Measurements from ENCODE around the gene FAM184B.

The FAM184B gene

DNA sequence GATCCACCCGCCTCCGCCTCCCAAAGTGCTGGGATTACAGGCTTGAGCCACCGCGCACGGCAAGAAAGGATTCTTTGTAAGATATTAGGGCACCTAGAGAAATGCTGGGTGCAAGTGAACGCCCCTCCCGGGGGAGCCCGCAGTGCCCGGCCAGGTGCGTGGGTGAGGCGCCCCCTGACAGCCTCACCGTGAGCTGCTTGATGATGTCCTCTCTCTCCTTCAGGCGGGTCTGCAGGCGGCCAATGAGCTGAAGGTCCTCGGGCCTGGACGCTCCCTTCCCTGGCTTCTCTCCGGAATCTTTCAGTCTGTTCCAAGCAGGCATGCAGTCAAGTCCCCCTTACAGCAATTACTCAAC lies 145.1 kb downstream of the FAM184B start:
- DNase-seq (ENCODE audit: low read depth in 2 of 2) = no peak

DNA sequence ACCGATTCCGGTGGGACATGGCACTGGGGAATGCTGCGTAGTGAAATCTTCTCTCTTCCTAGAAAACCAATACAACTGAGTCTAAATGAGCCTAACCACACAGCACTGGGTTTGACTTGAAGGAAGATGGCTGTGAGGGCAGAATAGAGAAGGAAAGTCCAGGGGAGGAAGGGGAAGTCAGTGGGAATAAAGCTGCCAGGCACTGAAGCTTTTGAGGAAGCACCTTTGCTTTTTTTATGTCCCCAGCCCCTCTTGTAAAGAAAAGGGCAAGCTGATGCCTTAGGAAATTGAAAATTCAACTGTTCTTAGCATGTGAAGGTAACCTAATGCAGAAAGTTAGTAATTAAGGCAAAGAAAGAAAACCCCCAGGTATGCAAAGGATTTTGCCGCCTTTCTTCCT lies 146.4 kb downstream of the FAM184B start:
- no peak for DNase-seq (ENCODE audit: low read depth in 2 of 2)

DNA sequence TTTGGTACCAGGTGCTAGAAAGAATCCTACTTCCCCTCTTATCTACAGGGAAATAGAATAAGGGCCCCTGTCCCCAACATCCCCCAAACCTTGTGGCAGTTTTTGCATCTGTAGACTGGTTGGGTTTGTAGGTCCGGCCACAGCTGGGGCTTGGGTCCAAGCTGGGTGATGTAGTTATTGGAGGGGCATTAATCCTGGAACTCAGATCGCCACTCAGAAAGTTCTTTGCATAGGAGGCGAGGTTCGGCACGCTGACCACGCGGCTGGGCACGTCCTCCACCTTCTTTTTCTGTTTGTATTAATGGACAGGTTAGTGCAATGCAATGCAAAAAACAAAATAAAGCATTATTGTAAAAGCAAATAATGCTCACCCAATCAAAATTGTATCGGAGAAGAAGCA lies 147.8 kb downstream of the FAM184B start:
- DNase-seq (ENCODE audit: low read depth in 2 of 2) = no peak

DNA sequence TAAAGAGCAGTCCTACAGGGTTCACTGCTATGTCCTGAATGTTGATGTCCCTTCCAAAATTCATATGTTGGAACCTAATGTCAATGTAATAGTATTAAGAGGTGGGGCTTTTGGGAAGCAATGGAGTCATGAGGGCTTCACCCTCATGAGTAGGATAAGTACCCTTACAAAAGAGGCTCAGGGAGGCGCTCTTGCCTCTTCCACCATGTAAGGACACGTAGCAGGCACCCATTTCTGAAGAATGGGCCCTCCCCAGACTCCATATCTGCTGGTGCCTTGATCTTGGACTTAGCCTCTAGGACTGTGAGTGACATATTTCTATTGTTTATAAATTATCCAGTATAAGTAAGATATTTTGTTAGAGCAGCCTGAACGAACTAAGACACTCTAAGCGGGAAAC lies 151.2 kb downstream of the FAM184B start:
- DNase-seq (ENCODE audit: low read depth in 2 of 2) = no peak

DNA sequence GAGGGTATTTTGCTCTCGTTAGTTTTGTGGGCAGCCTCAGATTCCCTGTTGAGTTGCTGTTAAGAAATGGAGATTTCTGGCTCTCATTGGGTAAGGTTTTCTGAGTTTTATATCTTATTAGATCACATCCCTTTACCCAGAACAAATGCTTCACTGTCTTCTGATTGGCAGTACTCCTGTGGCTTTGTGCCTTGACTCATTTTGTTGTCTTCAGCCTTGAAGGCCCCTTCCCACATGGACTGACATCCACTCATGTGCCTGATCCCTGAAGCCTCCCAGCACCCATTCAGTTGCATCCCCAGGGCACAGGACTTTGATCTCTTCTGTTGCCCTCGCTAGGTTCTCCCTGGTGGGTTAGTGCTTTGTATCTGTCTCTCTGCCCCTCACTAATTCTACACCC lies 156.6 kb downstream of the FAM184B start:
- DNase-seq (ENCODE audit: low read depth in 2 of 2) = no peak

DNA sequence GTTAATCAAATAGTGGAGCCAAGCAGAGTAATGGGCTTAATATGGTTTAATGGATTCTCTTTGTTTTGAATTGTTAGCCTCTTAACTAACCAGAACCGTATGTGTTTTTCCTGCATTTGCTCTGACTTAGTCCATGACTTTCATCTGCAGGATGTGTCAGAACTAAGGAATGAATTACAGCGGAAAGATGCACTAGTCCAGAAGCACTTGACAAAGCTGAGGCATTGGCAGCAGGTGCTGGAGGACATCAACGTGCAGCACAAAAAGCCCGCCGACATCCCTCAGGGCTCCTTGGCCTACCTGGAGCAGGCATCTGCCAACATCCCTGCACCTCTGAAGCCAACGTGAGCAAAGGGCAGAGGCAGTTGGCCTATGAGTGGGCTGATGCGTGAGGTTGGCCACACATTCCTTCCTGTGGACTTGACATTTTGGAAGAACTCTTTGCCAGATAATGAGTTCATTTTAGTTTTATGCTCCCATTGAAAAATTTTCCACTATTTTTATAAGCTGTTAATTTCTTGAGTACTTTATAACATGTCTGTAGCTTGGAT lies 157.9 kb downstream of the FAM184B start:
- DNase-seq (ENCODE audit: low read depth in 2 of 2) = no peak

DNA sequence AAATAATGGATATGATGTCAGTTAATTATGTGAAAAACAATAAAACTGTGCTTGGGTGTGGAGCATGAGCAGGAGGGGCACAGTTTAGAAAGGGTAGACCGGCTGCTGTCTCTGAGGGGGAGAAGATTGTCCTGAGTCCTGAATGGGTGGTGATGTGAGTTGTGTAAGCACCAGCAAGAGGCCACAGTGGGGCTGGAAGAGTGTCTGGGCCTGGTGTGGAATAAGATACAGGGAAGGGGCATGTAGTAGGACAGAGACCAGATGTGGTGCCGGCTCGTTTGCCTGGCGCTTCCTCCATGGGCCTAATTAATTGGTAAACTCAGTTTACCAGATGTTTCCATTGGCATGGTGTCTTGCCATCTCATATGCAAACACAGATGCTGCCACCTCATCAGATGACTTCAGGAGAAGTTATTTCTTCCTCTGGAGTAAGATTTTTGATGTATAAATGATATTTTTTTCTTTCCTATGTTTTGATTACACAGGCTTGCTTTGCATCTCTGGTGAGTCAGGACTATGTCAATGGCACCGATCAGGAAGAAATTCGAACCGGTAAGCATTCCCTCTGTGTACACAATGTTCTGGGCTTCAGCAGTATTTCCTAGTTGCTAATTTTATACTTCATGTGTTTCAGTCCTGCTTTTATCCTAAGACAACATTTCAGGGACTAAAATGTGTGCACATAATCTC lies 161.9 kb downstream of the FAM184B start:
- no peak for DNase-seq (ENCODE audit: low read depth in 2 of 2)

DNA sequence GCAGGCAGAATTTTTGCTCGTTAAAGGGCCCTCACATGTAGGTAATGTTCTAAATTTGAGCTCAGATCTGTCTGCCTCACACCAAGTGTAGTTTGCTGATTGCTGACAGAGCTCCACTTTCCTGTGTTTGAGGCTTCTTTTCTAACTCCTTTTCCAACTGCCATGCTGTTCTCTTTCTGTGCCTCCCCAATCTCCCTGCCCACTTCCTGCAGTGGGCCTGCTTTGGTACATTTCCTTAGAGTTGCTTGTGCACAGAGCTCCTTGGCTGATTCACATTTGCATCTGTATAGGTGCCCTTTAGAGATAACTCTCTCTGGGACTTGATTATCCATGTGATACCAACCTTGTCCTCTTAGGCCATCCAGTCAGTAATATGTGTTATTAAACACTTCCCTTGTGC lies 162.5 kb downstream of the FAM184B start:
- DNase-seq (ENCODE audit: low read depth in 2 of 2) = no peak

DNA sequence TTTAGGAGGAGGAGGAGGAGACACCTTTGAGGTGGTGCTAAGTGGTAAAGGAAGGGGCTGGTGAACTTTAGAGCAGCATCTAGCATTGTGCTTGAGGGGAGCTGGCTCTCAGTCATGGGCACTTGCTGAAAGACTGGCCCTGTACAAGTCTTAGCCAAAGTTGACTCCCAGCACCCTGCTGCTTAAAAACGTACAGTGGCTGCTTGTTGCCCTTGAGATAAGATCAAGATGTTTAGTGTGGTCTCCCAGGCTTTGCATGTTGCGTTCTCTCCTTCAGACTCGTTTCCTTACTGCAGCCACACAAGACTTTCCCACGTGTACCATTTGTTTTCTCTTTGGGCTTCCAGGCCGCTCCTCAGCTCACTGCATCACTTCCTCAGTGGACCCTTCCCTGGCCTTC lies 165.1 kb downstream of the FAM184B start:
- DNase-seq (ENCODE audit: low read depth in 2 of 2) = no peak

DNA sequence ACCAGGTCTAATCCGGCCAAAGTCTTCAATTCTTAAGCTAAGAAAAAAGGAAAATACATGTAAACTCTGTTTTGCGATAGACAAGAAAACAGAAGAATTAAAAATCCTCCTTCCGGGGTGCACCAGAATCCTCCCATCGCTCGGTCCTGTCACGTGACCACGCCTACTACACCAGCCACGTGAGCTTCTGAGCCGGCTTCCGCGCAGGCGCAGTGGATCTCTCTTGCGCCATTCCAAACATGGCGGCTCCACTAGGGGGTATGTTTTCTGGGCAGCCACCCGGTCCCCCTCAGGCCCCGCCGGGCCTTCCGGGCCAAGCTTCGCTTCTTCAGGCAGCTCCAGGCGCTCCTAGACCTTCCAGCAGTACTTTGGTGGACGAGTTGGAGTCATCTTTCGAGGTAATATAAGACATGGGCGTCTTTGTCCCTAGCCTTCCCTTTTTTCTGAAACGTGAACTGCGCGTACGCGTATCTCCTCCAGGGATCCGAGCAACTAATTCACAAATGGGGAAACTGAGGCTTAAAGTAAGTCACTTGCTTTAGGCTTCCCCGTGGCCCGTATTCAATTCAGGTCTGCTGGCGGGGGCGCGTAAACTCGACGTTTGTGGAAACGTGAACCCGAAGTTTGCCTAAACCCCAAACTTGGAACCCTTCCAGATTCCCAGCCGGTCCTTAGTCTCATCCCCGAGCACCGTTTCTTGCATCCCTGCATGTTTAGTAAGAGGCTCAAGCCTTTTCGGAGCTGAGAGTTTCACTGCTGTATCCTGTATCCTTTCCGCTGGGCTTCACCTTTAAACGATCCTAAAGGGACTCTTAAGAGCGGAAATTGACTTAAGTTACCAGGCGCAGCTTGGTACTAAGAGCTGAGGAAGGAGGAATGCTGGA lies 166.8 kb downstream of the FAM184B start, which contains the start of gene MED28:
TSS of gene MED28 (plus strand) at position 226 of the 884 bp plus-strand sequence. CDS start at position 240, 14 bp downstream.
- DNase-seq (ENCODE audit: low read depth in 2 of 2) = peak; percentile 93

DNA sequence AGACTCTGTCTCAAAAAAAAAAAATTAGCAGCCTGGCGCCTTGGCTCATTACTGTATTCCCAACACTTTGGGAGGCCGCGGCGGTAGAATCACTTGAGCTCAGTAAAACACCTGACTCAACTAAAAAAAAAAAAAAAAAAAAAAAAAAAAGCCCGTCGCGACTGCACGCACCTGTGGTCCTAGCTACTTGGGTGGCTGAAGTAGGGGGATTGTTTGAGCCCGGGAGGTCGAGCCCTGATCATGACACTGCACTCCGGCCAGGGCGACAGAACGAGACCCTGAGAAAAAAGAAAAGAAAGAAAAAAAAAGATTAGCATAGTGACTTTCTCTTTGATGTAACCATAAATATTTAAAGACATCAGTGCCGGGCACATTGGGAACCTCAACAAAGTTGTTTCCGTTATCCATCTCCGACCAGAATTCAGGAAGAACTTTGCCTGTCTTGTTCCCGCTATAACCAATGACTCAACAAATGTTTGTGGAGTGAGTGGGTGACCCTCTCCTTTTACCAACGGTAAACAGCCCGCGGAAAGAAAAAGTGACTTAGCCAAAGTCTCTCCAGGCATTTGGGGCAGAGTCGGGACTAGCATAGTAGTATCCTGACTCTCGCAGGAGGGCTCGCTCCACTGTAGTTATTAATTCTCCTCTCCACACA lies 167.5 kb downstream of the FAM184B start:
- DNase-seq (ENCODE audit: low read depth in 2 of 2) = no peak

DNA sequence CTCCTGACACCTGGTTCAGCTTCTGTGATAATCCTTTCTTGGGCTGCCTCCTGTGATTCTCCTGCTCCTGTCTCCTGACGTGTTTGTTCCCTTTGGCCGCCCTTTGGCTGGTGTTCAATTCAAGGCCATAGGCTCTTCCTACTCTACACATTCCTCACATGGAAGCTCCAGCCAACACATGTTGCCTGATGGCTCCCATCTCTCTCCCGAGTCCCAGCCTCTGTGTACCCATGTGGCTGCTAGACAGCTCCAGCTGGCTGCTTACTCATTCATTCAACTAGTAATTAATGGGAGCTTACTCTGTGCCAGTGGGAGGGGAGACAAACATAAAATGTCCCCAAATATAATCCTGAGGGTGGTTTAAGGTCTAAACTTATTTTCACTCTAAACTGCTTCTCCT lies 176.2 kb downstream of the FAM184B start:
- DNase-seq (ENCODE audit: low read depth in 2 of 2) = no peak

DNA sequence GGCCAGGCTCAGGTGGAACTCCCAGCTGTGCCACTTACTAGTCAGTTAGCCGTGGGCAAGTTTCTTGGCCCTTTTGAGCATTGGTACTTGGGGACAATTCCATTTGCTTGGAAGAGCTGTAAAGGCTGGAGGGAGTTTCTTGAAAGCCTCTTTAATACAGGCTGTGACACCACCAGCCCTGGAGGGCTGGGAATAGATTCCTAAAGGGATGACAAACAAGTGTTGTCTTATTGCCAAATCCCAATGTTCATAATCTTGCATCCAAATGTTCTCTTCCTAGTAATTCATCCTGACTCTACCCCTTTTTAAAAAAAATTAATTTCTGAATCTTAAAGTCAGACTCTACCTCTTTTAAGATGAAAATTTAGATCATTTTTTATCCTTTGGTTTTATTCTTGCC lies 181.6 kb downstream of the FAM184B start:
- no peak for DNase-seq (ENCODE audit: low read depth in 2 of 2)

DNA sequence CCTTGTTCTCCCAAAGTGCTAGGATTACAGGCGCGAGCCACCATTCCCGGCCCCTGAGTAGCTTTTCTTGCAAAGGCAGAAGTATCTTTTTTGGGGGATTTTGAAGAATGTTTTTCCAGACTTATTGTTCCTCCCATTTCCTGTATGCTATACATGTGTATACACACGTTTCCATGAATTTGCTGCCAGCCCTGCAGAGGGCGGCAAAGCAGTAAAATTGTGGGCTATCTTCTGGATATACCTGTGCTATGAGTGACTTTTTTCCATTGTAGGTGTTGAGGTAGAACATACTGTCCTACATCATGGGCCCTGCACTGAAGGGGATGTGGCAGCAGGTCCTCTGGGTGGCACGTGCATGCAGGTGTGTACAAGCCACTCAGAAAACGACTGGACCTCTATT lies 183.9 kb downstream of the FAM184B start:
- DNase-seq (ENCODE audit: low read depth in 2 of 2) = no peak

DNA sequence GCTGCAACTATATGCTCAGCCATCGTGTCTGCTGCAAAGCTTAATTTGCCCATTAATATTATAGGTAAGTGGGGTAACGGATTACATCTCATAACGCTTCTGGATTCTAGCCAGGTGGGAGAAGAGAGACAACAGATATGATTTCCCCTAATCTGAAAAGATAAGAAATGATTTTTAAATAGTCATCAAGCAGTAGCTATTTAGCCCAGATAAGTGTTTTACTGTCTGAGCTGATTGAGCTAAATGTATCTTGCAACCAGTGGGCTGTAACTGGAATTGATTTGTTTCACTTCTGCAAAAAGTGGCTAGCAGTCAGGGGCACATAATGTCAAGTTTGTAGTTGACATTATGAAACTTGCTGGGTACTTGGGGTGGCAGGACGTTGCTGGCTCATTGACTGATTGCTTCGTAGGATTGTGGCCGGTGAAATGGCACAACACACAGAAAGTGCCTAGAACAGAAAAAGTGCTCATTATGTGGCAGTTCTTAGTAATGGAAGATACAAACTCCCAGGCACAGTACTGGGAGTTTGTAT lies 185.9 kb downstream of the FAM184B start:
- no peak for DNase-seq (ENCODE audit: low read depth in 2 of 2)

DNA sequence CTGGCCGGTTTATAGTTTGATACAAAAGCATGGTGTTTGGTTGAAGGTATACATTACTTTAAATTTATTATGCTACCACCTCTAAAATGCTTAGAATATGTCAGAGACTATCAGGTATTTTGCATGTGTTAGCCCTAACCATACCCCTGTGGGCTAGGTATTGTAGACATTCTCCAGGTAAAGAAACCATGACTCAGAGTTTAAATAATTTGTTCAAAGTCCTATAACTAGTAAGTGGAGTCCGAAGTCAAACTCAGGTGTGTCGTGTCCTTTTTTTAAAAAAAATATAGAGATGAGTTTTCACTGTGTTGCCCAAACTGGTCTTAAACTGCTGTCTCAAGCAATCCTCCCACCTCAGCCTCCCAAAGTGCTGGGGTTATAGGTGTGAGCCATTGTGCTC lies 192.1 kb downstream of the FAM184B start:
- no peak for DNase-seq (ENCODE audit: low read depth in 2 of 2)

DNA sequence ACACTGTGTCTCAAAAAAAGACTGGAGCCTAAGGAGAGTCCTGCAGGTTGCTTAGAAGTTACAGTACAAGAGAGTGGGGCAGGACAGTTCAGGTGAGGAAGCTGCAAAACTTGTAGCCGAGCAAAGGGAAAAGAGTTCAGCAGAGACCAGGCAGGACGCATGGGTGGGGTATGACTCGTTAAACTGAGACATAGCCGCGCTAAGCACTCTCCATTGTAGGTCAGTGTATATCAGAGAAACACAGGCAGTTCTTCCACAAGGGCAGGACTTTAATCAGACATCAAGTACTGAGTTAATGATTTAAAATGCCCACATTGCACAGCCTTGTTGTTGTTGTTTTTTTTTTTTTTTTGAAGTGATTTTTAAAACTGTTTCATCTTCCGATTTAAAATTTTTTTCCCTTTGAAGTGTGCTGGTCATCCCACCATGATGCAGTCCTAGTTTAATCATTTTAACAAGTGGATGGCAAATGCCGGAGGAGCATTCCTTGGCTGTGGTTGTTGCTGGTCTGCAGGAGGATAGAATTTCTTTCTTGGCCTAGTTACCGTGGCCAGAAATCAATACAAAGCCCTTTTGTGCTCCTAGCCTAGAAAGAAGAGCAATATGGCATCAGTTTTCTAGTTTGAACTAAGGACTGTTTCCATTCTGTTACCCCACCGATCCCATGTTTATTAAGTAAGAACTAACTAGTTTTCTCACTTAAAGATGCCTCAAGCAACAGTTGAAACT lies 194.2 kb downstream of the FAM184B start:
- no peak for DNase-seq (ENCODE audit: low read depth in 2 of 2)

DNA sequence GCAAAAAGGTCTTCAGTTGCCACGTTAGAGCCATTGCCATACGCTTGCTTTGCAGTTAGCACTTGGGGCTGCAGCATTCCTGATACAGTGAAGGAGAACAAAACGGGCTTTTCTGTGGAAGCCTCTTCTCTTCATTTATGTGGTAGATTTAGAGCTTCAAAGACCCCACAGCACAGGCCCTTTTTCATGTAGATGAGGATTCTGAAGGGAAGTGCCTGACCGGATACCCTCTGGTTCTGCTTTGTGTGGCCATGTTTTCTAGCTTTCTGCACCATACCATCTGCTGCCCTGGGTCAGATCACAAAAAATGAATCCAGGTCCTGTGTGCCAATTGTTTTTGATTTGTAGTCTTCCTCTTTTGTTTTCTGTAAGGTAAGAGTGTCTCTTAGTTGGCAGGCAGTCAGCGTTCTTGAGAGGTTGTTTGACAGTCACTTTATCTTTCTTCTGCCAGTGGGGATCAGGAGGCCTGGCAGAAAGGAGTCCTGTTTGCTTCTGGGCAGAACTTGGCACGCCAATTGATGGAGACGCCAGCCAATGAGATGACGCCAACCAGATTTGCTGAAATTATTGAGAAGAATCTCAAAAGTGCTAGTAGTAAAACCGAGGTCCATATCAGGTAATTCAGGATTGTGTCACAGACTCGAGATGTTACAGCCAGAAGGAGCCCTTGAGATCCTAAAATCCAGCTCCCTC lies 196.8 kb downstream of the FAM184B start:
- DNase-seq (ENCODE audit: low read depth in 2 of 2) = no peak

DNA sequence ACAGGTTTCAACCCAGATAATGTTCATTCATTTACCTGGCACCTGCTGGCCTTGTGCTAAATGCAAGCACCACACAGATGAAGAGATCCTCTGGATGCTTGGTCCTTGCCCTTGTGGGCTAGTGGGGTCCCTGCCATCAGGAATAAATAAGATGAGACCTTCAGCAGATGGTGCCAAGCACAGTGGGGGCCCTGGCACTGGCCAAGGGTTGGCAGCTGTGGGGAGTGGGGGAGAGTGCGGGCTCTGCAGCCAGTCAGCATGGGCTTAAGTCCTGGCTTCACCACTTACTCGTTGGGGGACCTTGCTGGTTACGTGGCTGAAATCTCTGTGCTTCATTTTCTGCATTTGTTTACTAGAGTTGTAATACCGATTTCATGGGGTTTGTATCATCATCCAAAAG lies 197.5 kb downstream of the FAM184B start:
- DNase-seq (ENCODE audit: low read depth in 2 of 2) = no peak

DNA sequence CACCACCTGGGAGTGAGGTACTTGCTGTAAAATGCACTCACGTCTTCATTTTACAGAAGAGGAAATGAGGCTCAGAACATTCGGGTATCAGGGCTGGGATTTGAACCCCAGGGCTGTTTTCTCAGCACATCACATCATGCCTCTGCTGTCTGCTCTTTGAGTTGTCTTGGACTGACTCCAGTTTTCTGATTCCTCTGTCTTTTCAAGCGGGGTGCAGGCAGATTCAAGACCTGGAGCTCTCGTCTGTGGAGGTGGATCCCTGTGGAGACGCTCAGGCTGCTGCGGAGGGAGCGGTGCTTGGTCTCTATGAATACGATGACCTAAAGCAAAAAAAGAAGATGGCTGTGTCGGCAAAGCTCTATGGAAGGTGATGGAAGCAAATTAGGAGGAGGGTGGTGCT lies 198.1 kb downstream of the FAM184B start:
- DNase-seq (ENCODE audit: low read depth in 2 of 2) = no peak

DNA sequence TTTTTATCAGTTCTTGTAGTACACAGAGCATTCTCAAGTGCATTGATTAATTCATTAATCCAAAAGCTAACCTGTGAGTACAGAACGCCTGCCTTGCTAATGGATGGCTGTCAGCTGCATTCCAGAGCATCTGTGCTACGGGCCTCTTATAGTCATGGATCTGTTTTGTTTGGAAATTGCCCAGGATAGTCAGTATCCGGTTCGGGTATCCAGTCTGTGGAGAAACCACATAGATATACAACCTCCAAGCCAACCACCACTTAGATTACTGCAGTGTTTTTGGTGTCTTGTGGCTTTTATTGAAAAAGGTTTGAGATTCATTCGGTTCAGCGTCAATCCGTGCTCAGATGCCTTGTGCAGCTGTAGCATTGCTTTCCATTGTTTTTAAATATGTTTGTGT lies 200.5 kb downstream of the FAM184B start:
- DNase-seq (ENCODE audit: low read depth in 2 of 2) = no peak

Measured in stimulated activated CD4-positive, alpha-beta T cell treated with anti-CD3 and anti-CD28 coated beads, Interleukin-15, amount 100 ng/mL, for 48 hours (primary cell).